ENCODE results near the gene EEF1A2. TPM values are rescaled to one million over a fixed set of nuclear protein-coding genes. Genes with fewer than 3 reads are reported as not detected.

EEF1A2 gene
- total and polyA plus RNA-seq, 10 donors, result 0.39 to 1.4 (median 0.54) TPM

DNA sequence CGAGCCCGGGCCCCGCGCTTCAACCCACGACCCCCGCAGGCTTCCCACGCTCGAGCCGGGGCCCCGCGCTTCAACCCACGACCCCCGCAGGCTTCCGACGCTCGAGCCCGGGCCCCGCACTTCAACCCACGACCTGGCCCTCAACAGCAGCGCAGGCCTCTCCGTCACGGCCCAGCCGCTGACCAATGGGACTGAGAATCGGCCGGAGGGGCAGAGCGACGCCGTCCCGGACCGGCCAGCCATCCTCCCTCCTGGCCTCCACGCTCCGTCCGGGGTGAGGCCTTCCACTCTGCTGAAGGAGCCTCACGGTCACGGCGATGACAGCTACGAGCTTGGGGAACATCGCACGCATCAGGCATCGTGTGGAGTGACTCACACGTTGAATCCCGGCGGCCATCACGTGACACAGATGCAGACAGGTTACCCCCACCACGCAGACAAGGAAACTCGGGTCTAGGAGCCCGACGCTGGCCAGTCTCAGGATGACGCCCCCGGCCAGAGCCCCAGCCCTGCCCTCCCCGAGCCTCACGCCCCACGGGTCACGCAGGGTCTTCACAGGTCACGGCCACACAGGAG, 32.5 kb downstream of the EEF1A2 start:
- no peak for DNase-seq
- TF ChIP-seq POLR2A (IDR thresholded peaks at IDR 0.05), result no peak
- TF ChIP-seq POLR2AphosphoS5 (IDR thresholded peaks at IDR 0.05), result no peak
- TF ChIP-seq, protein P1, sequence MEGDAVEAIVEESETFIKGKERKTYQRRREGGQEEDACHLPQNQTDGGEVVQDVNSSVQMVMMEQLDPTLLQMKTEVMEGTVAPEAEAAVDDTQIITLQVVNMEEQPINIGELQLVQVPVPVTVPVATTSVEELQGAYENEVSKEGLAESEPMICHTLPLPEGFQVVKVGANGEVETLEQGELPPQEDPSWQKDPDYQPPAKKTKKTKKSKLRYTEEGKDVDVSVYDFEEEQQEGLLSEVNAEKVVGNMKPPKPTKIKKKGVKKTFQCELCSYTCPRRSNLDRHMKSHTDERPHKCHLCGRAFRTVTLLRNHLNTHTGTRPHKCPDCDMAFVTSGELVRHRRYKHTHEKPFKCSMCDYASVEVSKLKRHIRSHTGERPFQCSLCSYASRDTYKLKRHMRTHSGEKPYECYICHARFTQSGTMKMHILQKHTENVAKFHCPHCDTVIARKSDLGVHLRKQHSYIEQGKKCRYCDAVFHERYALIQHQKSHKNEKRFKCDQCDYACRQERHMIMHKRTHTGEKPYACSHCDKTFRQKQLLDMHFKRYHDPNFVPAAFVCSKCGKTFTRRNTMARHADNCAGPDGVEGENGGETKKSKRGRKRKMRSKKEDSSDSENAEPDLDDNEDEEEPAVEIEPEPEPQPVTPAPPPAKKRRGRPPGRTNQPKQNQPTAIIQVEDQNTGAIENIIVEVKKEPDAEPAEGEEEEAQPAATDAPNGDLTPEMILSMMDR (IDR thresholded peaks at IDR 0.05 in 8 of 11, conservative IDR thresholded peaks at IDR 0.05 in 3 of 11), result no peak
- intact Hi-C loops (cut with DNase I; ENCODE audit: low total_unique reads), result no loop called here
- Histone ChIP-seq H3K9me3 (no peaks in the 10 kb centered on the region), H3K27me3 (replicated peaks in 1 of 7) (peaks cover 0 to 98% (median 70%) of the 10 kb centered on the region in 7 donors), H3K36me3 (no peaks in the 10 kb centered on the region), H3K4me1 (peaks cover 0 to 7% (median 4%) of the 10 kb centered on the region in 6 donors), H3K27ac (no peak overlapping the region), H3K4me3 (no peak overlapping the region)
- 77 to 88% (median 84%) methylated on average over 45 to 55 of the region's 55 CpGs for WGBS, 5 donors

DNA sequence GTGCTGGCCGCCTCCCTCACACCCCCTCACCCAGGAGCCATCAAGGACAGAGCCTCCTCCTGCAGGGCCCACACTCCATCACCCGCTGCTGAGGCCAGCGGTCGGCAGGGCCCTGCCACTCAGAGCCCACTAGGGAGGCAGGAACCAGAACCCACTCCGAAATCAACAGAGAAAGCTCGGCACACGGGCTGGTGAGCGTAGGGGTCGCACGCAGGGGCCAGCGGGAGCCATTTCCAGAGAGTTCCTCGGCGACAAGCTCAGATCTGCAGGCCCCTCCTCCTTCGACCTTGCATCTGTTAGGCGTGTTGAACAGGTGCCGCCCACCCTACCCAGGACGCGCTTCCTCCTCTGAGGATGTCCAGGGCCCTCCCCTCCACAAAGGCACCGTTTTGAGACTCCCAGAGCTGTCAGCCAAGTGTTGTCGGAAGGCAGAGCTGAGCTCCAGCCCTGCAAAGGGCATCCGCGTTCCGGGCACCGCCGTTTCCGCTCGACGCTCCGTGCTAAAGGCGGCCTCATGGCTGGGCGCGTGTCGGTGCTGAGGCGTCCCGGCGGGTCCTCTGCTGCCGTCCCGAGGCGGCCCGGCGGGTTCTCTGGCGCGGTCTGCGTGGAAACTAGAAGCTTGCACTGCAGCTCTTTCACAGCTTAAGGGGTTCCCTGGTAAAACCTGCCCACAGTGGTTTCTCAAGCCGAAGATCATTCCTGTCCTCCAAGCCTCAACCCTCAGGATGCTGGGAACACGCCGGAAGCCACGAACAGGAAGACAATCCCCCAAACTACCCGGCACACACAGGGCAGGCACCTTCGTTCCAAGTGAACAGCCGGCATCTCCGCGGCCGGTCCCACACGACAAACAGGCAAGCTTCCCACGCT, 33.3 kb downstream of the EEF1A2 start:
- DNase-seq, result no peak
- peaks cover 0 to 98% (median 69%) of the 10 kb centered on the region in 7 donors for H3K27me3 ChIP-seq (replicated peaks in 1 of 7)
- TF ChIP-seq POLR2A (IDR thresholded peaks at IDR 0.05), result no peak
- TF ChIP-seq, protein P1 (IDR thresholded peaks at IDR 0.05 in 8 of 11, conservative IDR thresholded peaks at IDR 0.05 in 3 of 11), result no peak
- no peak for TF ChIP-seq POLR2AphosphoS5 (IDR thresholded peaks at IDR 0.05)
- intact Hi-C loops (cut with DNase I; ENCODE audit: low total_unique reads), result no loop called here
- H3K4me1 ChIP-seq, result no peaks in the 10 kb centered on the region
- WGBS, 5 donors, result 73 to 80% (median 79%) methylated on average over 35 to 56 of the region's 56 CpGs
- H3K4me3 ChIP-seq, result no peak overlapping the region
- H3K27ac ChIP-seq, result no peak overlapping the region
- no peaks in the 10 kb centered on the region for H3K36me3 ChIP-seq
- H3K9me3 ChIP-seq, result no peaks in the 10 kb centered on the region

DNA sequence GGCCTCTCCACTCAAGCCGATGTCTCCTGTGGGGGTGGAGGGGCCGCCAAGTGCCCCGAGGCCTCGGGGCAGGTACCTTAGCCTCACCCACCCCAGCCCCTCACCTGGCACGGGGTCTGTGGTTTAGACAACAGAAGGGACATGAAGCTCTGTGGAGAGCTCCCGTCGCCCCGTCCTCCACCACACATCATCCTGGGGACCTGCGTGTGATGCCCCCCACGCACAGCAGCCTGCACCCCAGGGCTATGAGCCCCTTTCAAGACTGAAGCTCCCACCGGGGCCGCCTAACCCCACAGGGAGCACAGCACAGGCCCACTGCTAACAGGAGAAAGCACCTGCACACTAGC, 34.6 kb downstream of the EEF1A2 start:
- Histone ChIP-seq H3K27ac (no peak overlapping the region), H3K27me3 (replicated peaks in 1 of 7) (peaks cover 0 to 98% (median 60%) of the 10 kb centered on the region in 7 donors)

More for the DNA sequence above, 34.6 kb downstream of the EEF1A2 start:
- Histone ChIP-seq H3K4me3 (no peak overlapping the region), H3K9me3 (no peaks in the 10 kb centered on the region), H3K36me3 (no peaks in the 10 kb centered on the region), H3K4me1 (no peaks in the 10 kb centered on the region)
- TF ChIP-seq, protein P1 (IDR thresholded peaks at IDR 0.05 in 8 of 11, conservative IDR thresholded peaks at IDR 0.05 in 3 of 11), result no peak
- TF ChIP-seq POLR2A (IDR thresholded peaks at IDR 0.05) (no peak), POLR2AphosphoS5 (IDR thresholded peaks at IDR 0.05) (no peak)
- intact Hi-C loops (cut with DNase I; ENCODE audit: low total_unique reads), result no loop called here
- DNase-seq, result no peak
- WGBS, 5 donors, result 75 to 88% (median 79%) methylated on average over 5 to 12 of the region's 12 CpGs; no CpG with 5 or more reads in 1 of the 5 donors

Data from spleen (tissue), 11 donors.